HUDEP-2 (cell line): ENCODE measurements around the gene IFITM2.
"Not testable (repeated sequence)": the region's sequence is repeated elsewhere in the genome, so short reads cannot be mapped to it uniquely, and the experiment has no call there.

ENCODE experiments used
- DNase-seq, 76 experiments: peaks; one replicate each; lab custom pipeline; 2025; ENCODE audit not compliant: unreplicated experiment in 76 of 76; lab: John Stamatoyannopoulos, UW

Gene IFITM2

GRCh38 chr11:280706-281485 is 26.7 kb upstream of the IFITM2 start:
- no peak for DNase-seq

GRCh38 chr11:281486-282161 is 26.0 kb upstream of the IFITM2 start:
- DNase-seq: no peak

GRCh38 chr11:282171-282570 is 25.4 kb upstream of the IFITM2 start:
- no peak for DNase-seq

DNA sequence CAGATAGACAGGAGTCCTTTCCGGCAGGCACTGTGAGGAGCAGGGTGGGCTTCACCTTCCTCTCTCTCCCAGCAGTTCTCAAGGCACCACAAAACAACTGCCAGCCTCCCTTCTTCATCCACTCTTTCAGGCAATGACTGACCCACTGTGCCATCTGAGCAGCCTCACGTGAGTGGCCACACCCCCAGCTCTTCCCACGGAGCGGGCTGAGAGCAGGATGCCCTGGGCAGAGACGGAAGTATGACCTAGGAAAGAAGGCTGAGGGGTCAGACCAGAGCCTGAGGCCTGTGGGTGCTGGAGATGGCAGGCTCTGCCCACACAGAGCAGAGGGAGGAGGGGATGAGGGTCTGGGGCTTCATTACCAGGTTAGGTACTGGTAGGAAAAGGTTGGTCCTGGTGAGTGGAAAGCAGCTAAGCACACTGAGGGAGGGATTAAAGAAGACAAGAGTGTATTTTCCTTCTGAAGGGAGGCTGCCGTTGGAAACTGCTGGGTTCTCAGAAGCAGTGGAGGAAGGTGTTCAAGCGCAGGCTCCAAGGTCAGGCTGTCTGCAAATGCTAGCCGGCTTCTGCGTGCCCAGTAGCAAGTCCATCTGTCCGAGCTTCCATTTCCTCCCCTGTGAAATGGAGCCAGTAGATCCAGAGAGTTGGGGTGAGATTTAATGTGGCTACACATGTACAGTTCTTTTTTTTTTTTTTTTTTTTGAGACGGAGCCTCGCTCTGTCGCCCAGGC is 24.8 kb upstream of the IFITM2 start:
- no peak for DNase-seq

- no peak for DNase-seq
Observed at GRCh38 chr11:283405-284104, 24.1 kb upstream of the IFITM2 start.

- DNase-seq: no peak
Observed at GRCh38 chr11:284105-285020, 23.3 kb upstream of the IFITM2 start.

GRCh38 chr11:285021-285893 is 22.4 kb upstream of the IFITM2 start:
- no peak for DNase-seq

DNA sequence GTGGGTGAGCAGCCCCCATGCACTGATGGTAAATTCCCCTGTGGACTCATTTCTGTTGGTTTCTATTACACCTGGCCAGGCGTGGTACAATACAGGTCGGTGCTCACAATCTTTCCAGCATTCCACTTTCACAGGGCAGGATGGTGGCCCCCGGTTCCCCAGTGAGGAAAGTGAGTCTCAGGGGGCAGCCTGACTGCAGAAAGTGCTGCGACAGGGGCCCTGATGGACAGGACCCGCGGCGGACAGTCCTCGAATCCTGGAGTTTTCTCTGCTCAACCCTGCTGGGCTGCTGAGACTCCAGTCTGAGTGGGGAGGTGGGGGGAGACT is 21.8 kb upstream of the IFITM2 start:
- no peak for DNase-seq

GRCh38 chr11:286977-287820 is 20.4 kb upstream of the IFITM2 start:
- not testable (repeated sequence) for DNase-seq

GRCh38 chr11:287821-288477 is 19.7 kb upstream of the IFITM2 start:
- no peak for DNase-seq

DNA sequence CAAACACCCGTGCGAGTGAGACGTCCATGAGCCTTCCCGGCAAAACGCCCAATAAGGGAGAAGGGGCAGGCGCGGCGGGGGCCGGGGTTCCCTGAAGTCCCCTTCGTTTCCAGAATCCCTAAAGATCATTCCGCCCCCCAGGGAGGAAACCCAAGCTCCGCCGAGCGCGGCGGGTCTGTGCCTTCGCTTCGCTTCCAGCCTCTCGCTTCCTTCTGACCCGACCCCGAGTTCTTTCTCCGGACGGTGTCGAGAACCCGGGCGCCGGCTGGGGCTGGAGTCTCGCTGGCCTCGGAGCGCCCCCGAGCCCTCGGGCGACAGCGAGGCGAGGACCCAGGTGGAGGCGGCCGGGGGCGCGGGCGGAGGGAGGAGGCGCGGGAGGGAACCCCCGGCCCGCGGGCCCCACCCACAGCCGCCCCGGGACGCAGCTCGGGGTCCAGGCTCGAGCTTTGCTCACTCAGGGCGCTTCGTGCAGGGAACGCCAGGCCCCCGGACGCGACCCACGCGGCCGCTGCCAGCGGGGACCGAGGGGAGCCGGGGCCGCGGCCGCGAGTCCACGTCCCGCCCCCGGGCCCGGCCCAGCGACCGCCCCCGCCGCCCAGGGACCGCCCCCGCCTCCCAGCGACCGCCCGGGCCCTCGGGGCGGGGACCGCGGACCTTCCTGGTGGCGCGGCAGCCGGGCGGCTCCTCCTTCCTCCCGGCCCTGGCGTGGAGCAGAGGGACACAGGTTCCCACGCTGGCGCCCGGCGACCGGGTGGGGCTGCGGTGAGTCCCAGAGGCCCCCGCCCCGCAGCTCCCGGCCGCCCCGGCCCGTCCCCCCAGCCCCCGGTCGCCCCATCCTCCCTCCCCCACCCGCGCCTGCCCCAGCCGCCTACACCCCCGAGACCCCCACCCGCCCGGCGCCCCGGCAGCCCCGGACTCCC is 18.9 kb upstream of the IFITM2 start, which contains the start of gene PGGHG:
PGGHG (plus strand) TSS at position 649 of the 920 bp plus-strand sequence. CDS start 691 bp downstream, outside the sequence.
- DNase-seq: peak in 34 of 76 experiments; percentile 3 to 64 (median 36)

DNA sequence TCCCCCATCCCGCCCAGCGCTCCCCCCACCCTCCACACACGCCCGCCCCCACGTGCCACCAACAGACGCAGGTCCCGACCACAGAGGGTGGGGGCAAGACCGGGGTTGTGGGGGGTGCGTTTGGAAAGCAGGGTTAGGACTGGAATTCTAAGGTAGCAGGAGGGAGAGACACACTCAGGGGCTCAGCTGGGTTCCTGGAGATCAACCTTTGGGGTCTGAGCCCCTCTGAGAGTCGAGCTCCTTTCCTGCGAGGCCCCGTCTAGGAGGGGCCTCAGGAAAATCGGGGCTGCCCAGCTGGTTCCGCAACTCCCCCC is 18.3 kb upstream of the IFITM2 start:
- no peak for DNase-seq

DNA sequence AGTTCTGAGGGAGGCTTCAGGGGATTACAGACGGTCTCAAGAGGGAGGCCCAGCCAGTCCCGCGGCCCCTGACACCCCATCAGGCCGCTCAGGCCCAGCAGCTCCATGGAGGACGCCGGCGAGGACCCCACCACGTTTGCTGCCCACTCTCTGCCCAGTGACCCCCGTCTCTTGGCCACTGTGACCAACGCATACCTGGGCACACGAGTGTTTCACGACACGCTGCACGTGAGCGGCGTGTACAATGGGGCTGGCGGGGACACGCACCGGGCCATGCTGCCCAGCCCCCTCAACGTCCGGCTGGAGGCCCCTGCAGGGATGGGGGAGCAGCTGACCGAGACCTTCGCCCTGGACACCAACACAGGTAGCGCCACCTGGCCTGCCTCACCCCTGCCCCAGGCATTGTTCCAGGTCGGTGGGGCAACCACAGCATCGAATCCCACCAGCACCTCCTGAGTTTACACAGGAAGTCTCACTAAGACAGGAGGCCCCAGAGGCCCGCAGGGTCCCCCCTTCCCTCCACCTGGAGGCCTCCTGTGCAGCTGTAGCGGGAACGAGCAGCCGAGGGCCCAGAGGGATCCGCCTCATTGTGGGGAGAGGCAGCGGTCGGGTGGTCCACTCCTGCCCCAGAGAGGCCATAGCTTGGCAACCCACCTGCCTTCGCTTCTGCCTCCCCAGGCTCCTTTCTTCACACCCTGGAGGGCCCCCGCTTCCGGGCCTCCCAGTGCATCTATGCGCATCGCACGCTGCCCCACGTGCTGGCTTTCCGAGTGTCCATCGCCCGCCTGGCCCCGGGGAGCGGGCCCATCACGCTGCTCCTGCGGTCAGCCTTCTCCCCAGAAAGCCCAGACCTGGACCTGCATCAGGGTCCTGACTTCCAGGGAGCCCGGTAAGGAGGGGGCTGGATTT is 17.6 kb upstream of the IFITM2 start:
- no peak for DNase-seq

- no peak for DNase-seq
Observed at GRCh38 chr11:290621-291231, 16.9 kb upstream of the IFITM2 start.
